A549 treated with AZD9567 at 1 μM for 4 hours (cell line): Measurements from ENCODE around the gene RFPL4AL1. TPM values are rescaled to one million over a fixed set of nuclear protein-coding genes. Genes with fewer than 3 reads are reported as not detected.

Experiments used
- total RNA-seq: library from RNA; stranded (reverse); fragments of 200-300 nt; extraction: Qiagen RNA extraction; gene quantifications from 5 replicates; pipeline ENCODE4 v1.2.3, GENCODE V29; 2022; ENCODE audit not compliant: insufficient read depth

Gene RFPL4AL1
- total RNA-seq: 0.14 to 0.17 TPM (median 0.17 TPM) in 3 of 5 replicates, not detected in the others

DNA sequence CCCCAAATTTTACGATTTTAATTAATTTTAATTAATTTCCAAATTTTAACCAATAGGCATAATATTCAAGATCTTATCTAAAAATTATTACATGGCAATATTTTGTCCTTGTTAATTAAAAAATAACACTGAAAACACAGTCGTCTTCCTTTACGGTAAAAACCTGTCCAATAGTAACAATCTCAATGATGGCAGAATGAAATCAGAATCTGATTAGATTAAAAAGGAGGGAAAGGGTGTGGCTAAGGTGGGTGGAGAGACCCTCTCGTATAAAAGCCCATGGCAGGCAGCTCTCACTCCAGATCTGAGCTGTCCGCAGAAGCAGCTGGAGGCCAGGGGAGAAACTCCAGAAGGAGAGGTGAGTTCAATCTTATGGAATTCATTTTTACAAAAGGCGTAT is at the start of gene RFPL4AL1:
Gene RFPL4AL1 (plus strand): TSS at position 301 of the 400 bp plus-strand sequence. CDS start 2,687 bp downstream, outside the sequence.

DNA sequence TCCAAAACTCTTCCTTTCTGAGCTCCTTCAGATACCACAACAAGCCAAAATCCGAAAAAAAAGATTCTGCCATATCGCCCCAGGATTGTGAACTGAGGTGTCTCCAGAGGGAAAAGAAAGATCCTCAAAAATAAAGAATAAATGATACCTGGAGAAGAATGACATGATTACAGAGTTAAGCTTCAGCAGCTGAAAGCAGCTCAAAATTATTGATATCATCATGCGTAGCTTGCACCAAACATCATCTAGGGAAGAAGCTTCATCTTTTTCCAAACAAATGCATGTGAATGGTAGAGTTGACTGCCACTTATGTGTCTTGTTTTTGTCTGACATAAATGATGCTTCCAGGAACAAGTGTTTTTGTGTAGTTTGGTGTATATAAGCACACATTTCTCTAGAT is 30.6 kb upstream of the RFPL4AL1 start, which contains the start of gene NLRP9:
Gene NLRP9 (minus strand): TSS at position 101 of the 400 bp plus-strand sequence. CDS start 28 bp downstream, at position 73.

DNA sequence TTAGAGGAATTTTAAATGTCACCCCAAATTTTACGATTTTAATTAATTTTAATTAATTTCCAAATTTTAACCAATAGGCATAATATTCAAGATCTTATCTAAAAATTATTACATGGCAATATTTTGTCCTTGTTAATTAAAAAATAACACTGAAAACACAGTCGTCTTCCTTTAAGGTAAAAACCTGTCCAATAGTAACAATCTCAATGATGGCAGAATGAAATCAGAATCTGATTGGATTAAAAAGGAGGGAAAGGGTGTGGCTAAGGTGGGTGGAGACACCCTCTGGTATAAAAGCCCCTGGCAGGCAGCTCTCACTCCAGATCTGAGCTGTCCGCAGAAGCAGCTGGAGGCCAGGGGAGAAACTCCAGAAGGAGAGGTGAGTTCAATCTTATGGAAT is 10.1 kb upstream of the RFPL4AL1 start, which contains the start of gene RFPL4A:
Gene RFPL4A (plus strand): TSS at position 301 of the 400 bp plus-strand sequence. CDS start 2,704 bp downstream, outside the sequence.

Other genes starting within 250 kb of the RFPL4AL1 start
- gene SBK2, start 232.0 kb upstream of the RFPL4AL1 start, total RNA-seq: 1.8 to 2.1 TPM (median 2.0 TPM) in 4 of 5 replicates, not detected in the other
- gene SBK3, start 223.6 kb upstream of the RFPL4AL1 start, total RNA-seq: 0.79 to 1.2 TPM (median 0.93 TPM) in 4 of 5 replicates, not detected in the other
- 7.2 to 29.0 TPM (median 26.0 TPM) in 5 replicates for gene ZNF579, start 188.3 kb upstream of the RFPL4AL1 start, total RNA-seq
- gene FIZ1, start 169.6 kb upstream of the RFPL4AL1 start, total RNA-seq: 18.8 to 22.1 TPM (median 21.4 TPM) in 5 replicates
- gene ZNF524, start 168.8 kb upstream of the RFPL4AL1 start, total RNA-seq: 11.7 to 18.6 TPM (median 17.2 TPM) in 5 replicates
- 5.6 to 11.6 TPM (median 11.2 TPM) in 5 replicates for gene ZNF865, start 163.5 kb upstream of the RFPL4AL1 start, total RNA-seq
- gene ZNF784, start 144.6 kb upstream of the RFPL4AL1 start, total RNA-seq: 5.3 to 7.2 TPM (median 6.9 TPM) in 5 replicates
- 22.8 to 54.8 TPM (median 51.9 TPM) in 5 replicates for gene ZNF580, start 128.1 kb upstream of the RFPL4AL1 start, total RNA-seq
- 32.4 to 52.5 TPM (median 51.0 TPM) in 5 replicates for gene ZNF581, start 125.5 kb upstream of the RFPL4AL1 start, total RNA-seq
- 11.8 to 15.8 TPM (median 15.2 TPM) in 5 replicates for gene CCDC106, start 120.9 kb upstream of the RFPL4AL1 start, total RNA-seq
- gene U2AF2, start 114.1 kb upstream of the RFPL4AL1 start, total RNA-seq: 256 to 304 TPM (median 290 TPM) in 5 replicates
- gene EPN1, start 93.9 kb upstream of the RFPL4AL1 start, total RNA-seq: 120 to 215 TPM (median 193 TPM) in 5 replicates
- gene NLRP9, start 30.7 kb upstream of the RFPL4AL1 start, total RNA-seq: not detected in 5 replicates
- 0.84 to 2.2 TPM (median 1.1 TPM) in 5 replicates for gene RFPL4A, start 10.0 kb upstream of the RFPL4AL1 start, total RNA-seq
- 0.02 to 0.03 TPM (median 0.03 TPM) in 3 of 5 replicates, not detected in the others for gene NLRP11, start 62.9 kb downstream of the RFPL4AL1 start, total RNA-seq
- not detected in 5 replicates for gene NLRP4, start 67.4 kb downstream of the RFPL4AL1 start, total RNA-seq
- not detected in 5 replicates for gene NLRP13, start 163.2 kb downstream of the RFPL4AL1 start, total RNA-seq
- gene NLRP8, start 178.7 kb downstream of the RFPL4AL1 start, total RNA-seq: not detected in 5 replicates
- gene NLRP5, start 217.7 kb downstream of the RFPL4AL1 start, total RNA-seq: 0.02 to 0.03 TPM (median 0.02 TPM) in 3 of 5 replicates, not detected in the others